Measurements from ENCODE around the gene FPR2.
"Not testable (repeated sequence)": the region's sequence is repeated elsewhere in the genome, so short reads cannot be mapped to it uniquely, and the experiment has no call there.

FPR2 gene

GRCh38 chr19:51742789-51743188, 18.2 kb upstream of the FPR2 start:
- DNase-seq: no peak

DNA sequence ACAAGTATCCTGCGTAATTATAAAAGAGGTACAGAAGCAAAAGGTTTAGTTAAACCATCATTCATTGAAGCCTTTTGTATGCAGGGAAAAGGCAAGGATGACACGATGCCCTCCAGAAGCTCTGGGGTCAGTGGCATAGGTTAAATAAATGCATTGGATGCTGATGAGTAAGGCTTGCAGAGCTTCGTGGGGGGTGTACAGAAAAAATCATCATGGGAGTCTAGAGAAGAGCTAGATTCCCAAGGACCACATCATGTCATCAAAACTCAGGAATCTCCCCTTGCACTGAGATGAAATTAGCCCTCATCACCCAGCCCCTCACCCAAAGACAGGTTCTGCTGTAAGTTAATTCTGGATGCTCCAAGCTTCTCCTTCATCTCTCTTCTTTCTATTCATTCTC, 17.6 kb upstream of the FPR2 start:
- DNase-seq: no peak

GRCh38 chr19:51746731-51747130, 14.2 kb upstream of the FPR2 start:
- DNase-seq: no peak

- no peak for DNase-seq
These were observed 11.0 kb upstream of the FPR2 start for GRCh38 chr19:51749979-51750378.

- no peak for DNase-seq
These were observed 10.4 kb upstream of the FPR2 start for GRCh38 chr19:51750400-51751094.

DNA sequence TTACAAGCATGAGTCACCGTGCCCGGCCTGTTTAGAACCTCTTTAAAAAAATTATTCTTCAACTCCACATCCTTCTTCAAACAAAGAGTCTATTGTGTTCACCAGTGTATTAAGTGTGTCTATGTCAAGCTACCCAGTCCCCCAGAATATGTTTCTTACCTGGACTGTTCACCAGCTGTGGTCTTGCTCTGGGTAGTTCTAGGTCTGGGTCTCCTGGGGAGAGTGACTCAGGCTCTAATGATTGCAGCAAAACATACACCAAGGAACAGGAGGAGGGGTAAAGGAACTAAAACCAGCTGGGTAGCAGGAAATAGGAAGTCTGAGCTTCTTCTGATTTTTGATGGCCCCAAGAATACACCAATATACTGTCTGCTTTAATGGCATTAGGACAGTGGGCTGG, 9.3 kb upstream of the FPR2 start, which contains the start of gene FPR1:
Gene FPR1 (minus strand): TSS at position 224 of the 400 bp plus-strand sequence. CDS start 4,884 bp downstream, outside the sequence.
- DNase-seq: peak; percentile 29

GRCh38 chr19:51754109-51754508, 6.9 kb upstream of the FPR2 start:
- no peak for DNase-seq

DNA sequence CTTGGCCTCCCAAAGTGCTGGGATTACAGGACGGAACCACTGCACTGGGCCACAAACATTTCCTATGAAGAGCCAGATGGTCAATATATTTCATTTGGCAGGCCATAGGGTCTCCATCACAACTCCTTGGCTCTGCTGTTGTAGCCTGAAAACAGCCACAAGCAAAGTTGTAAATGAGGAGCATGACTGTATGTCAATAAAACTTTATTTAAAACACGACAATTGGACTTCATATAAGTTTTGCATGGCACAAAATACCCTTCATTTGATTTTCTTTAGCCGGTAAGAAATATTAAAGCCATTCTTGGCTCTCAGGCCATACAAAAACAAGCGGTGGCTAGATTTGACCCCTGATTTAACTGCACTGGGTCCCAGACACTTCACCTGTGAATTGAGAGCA, 6.2 kb upstream of the FPR2 start:
- no peak for DNase-seq

- no peak for DNase-seq
These were observed 5.4 kb upstream of the FPR2 start for GRCh38 chr19:51755571-51755970.

- no peak for DNase-seq
These were observed 716 bp downstream of the FPR2 start for GRCh38 chr19:51761696-51762095.

DNA sequence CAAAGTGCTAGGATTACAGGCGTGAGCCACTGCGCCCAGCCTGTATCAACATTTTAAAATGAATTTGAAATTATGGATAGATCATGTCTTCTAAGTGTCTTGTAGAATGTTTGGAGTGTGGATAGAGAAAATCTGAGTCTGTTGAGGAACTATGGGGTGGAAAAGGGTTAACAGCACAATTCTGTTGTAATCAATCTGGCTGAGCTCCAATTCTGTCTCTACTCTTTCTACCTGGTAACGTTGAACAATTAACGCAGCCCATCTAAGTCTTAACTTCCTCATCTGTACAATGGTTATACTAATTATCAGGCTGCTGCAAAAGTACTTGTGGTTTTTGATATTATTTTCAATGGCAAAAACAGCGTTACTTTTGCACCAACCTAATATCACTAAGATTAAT, 4.1 kb downstream of the FPR2 start:
- peak; percentile 45 for DNase-seq

- DNase-seq: no peak
These were observed 5.5 kb downstream of the FPR2 start for GRCh38 chr19:51766461-51766860.

DNA sequence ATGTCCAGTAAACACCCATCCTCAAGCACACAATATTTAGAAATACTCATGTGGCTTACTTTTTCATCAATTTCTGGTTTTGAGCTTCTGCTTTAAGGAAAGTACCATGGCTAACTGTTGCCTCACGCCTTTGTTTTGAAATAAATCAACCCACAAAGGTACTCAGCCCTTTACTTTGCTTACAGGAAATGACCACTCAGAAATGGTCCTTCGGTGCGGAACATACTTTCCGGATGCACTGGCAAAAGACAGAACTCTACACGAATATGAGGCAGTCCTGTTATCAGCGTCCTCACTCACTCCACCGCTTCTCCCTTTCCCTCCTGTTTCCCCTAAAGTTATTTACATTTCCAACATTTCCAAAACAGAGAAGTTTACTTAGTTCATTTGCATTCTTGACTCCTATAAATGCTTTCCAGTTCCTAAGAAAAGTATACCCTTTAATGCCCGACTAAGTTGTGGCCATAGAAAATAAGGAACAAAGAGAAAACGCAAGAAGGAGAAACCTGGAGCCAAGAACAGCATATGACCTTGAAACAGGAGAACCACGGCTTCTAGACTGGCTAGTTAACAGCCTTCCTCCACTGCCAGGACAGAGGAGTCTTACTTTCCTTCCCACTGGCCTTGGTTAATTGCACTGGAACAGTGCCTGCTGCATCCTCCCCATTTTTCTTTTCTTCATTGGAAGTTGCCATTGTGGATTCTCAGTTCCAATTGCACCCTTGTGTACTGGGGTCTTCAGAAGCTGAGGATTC, 10.6 kb downstream of the FPR2 start:
- DNase-seq: peak; percentile 81

GRCh38 chr19:51772977-51773376, 12.0 kb downstream of the FPR2 start:
- DNase-seq: peak; percentile 27

DNA sequence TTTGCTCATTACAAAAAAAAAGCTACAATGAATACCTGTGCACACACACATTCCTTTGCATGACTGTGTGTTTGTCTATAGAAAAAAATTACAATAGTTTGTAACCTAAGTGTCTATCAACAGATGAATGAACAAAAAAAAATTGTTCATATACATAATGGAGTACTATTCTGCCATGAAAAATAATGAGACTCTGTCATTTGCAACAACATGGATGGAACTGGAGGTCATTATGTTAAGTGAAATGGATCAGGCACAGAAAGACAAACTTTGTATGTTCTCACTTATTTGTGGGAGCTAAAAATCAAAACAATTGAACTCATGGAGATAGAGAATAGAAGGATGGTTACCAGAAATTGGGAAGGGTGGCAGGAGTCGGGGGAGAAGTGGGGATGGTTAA, 15.6 kb downstream of the FPR2 start:
- not testable (repeated sequence) for DNase-seq

DNA sequence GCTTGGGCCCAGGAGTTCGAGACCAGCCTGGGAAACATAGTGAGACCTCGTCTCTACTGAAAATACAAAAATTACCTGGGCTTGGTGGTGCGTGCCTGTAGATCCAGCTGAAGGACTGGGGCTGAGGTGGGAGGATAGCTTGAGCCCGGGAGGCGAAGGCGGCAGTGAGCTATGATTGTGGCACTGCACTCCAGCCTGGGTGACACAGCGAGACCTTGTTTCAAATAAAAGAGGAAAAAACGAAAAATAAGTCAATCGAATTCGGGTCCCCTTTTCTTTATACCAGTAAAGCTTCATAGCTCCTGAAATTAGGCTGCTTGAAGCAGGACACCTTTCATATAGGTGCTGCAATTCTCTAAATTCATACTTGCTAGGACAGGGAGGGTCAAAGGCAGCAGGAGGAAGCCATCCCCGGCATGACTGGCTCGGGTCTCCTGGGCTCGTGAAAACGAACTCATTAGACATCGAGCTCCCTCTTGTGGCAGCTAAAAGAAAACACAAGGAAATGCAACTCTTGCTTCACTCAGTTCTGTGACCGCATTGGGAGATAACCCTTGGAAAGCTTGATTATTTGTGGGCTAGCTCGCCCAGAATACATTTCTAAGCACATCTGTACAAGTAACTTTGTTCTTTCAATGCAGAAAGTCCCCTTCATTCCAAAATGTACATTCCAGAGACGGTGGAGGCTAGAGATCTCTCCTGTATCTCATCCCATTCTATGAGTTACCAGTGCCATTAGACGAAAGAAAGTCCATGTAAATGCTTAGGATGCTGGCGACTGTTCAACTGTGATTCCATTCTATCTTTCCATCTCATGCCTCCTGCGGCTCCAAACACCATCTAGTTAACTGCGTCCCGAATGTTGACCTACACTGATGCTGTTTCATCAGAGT, 16.8 kb downstream of the FPR2 start:
- peak; percentile 93 for DNase-seq

- no peak for DNase-seq
These were observed 18.2 kb downstream of the FPR2 start for GRCh38 chr19:51779181-51779580.

- no peak for DNase-seq
These were observed 18.7 kb downstream of the FPR2 start for GRCh38 chr19:51779703-51780102.

DNA sequence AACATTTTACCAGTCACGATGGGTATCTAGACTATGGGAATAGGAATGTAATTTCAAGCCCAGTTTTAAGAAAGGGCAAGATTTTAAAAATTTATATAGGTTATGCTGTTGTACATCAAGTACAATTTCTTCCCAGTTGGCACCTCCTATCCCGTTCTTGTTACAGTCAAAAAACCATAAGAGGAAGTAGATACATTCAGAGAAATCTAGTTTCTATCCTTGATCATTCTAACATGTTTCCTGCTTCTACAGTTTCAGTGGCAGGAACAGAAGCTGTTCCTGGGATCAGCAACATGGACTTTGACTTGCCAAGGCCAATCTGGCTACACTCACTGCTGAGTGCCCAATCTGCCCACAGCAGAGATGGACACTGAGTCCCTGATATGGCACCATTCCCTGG, 19.3 kb downstream of the FPR2 start:
- no peak for DNase-seq

- DNase-seq: no peak
These were observed 21.0 kb downstream of the FPR2 start for GRCh38 chr19:51781999-51782398.

GRCh38 chr19:51783372-51783771, 22.4 kb downstream of the FPR2 start:
- DNase-seq: peak; percentile 86

- DNase-seq: no peak
These were observed 23.3 kb downstream of the FPR2 start for GRCh38 chr19:51784109-51784785.

Data from hematopoietic multipotent progenitor cell treated with erythropoietin and hydrocortisone succinate and interleukin-3 and kit ligand, for 4 days (in vitro differentiated cells).